Thyroid gland (tissue), 4 donors: ENCODE measurements around the gene SIM2. TPM values are rescaled to one million over a fixed set of nuclear protein-coding genes. Genes with fewer than 3 reads are reported as not detected.

Experiments
- DNase-seq, 2 donors: peaks; one replicate each; pipeline ENCODE4 v3.0.0-alpha.2; 2019
- H3K27ac ChIP-seq, 3 donors: fragments of 200-600 bp; sonication (generic); 1 replicate in 2 of 3; 2 replicates in 1 of 3; pipeline ENCODE4 v1.5.1; 2016 to 2019; ENCODE audit warnings: mild to moderate bottlenecking in 1 of 3, moderate library complexity in 1 of 3
- H3K27me3 ChIP-seq: fragments of 200-600 bp; sonication (generic); one replicate; pipeline ENCODE4 v1.5.1; 2019
- H3K36me3 ChIP-seq, 2 donors: fragments of 200-600 bp; sonication (generic); one replicate each; pipeline ENCODE4 v1.5.1; 2016 to 2019
- H3K4me1 ChIP-seq, 2 donors: fragments of 200-600 bp; sonication (generic); one replicate each; pipeline ENCODE4 v1.5.1; 2017 to 2019
- H3K4me3 ChIP-seq, 3 donors: fragments of 200-600 bp; sonication (generic); replicated peaks in 1 of 3; 1 replicate in 2 of 3; 2 replicates in 1 of 3; pipeline ENCODE4 v1.5.1; 2016; ENCODE audit warnings: mild to moderate bottlenecking in 1 of 3
- H3K9me3 ChIP-seq: fragments of 200-600 bp; sonication (generic); one replicate; pipeline ENCODE4 v1.5.1; 2017
- POLR2A ChIP-seq, 2 donors: fragments of 450-650 bp; IDR thresholded peaks; one replicate each; pipeline ENCODE4 v1.6.1; 2017; ENCODE audit warnings: antibody characterized with exemption in 2 of 2, mild to moderate bottlenecking in 2 of 2, moderate library complexity in 1 of 2
- WGBS, 2 donors: methylation state at CpG; one replicate each; pipeline ENCODE4 v1.1.5; 2017; 5-methylcytosine and 5-hydroxymethylcytosine counted together
- intact Hi-C: fragments of 100-400 bp; cut with DNase I; formaldehyde crosslinking; loops from one replicate; pipeline ENCODE4 v1.15.1; 2023
- total RNA-seq, 4 donors: library from RNA; depleted of rRNA; stranded (reverse); fragments of >200 nt; gene quantifications; one replicate each; pipeline ENCODE4 v1.2.3, GENCODE V29; 2016
- TF ChIP-seq, protein P1 (sequence below), 6 experiments: fragments of 200-600 bp in 3 of 6; fragments of 450-650 bp in 3 of 6; sonication (generic) in 3 of 6; IDR thresholded peaks; one replicate each; pipeline ENCODE4 v1.5.1; 2016 to 2019; ENCODE audit warnings: antibody characterized with exemption in 6 of 6, mild to moderate bottlenecking in 2 of 6, inconsistent platforms in 1 of 6, moderate library complexity in 1 of 6

Gene SIM2
- total RNA-seq, 4 donors from 2014 or later: not detected

DNA sequence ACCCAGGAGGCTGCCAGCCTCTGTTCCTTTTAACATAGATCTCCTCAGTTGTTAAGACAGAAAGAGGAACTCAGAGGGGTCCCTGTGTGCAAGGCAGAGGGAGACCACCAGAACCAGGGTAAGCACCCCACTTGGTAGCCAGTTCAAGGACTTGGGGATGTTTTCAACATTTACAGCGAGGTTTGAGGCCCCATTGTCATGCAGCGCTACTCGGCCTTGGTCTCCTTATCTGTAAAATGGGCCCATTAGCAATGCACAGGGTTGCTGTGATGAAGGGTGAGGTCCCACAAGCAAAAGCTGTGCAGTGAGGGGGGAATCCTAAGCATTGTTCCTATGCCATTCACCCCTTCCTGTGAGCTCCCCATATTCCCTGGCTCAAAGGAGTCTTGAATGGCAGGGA, 4.2 kb downstream of the SIM2 start:
- intact Hi-C loops: no loop called here
- Histone ChIP-seq H3K9me3 (no peaks in the 10 kb centered on the region), H3K27me3 (peaks cover 67% of the 10 kb centered on the region), H3K4me1 (peaks cover 38 to 57% of the 10 kb centered on the region in 2 donors), H3K27ac (no peak overlapping the region), H3K4me3 (no peak overlapping the region), H3K36me3 (no peaks in the 10 kb centered on the region)
- TF ChIP-seq, protein P1, sequence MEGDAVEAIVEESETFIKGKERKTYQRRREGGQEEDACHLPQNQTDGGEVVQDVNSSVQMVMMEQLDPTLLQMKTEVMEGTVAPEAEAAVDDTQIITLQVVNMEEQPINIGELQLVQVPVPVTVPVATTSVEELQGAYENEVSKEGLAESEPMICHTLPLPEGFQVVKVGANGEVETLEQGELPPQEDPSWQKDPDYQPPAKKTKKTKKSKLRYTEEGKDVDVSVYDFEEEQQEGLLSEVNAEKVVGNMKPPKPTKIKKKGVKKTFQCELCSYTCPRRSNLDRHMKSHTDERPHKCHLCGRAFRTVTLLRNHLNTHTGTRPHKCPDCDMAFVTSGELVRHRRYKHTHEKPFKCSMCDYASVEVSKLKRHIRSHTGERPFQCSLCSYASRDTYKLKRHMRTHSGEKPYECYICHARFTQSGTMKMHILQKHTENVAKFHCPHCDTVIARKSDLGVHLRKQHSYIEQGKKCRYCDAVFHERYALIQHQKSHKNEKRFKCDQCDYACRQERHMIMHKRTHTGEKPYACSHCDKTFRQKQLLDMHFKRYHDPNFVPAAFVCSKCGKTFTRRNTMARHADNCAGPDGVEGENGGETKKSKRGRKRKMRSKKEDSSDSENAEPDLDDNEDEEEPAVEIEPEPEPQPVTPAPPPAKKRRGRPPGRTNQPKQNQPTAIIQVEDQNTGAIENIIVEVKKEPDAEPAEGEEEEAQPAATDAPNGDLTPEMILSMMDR (IDR thresholded peaks at IDR 0.05): no peak
- TF ChIP-seq POLR2A (IDR thresholded peaks at IDR 0.05): no peak
- 34% methylated on average over 3 of the region's 3 CpGs for WGBS, 2 donors
- no peak for DNase-seq

DNA sequence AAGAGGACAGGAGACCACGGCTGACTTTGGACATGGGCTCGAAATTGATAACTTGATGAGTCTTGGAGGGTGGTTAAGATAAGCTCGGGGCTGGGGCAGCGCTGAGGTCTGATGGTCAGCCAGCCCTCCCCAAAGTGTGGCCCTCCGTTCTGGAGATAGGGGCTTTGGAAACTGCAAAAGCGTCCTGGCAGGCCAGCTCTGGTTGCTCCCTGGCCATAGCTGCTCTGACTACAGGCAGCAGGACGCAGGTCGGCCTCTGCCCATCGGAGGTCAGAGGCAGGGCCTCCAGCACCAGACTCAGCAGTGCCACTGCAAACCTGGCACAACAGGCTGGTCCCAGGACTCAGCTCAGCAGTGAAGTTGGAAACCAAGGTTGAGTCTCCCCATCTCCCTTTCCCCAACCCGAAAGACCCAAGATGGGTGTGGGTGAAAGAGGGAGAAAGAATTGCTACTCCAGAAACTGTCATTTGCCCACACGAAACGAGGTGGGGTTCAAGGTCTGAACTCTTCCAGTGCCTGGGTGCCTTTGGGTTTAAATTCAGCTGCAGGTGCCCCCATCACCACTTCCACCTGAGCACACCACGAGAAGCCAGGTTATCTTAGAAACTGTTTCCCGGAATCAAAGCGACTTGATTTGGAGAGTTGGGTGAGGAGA, 4.8 kb downstream of the SIM2 start:
- DNase-seq: no peak
- TF ChIP-seq, protein P1 (IDR thresholded peaks at IDR 0.05): no peak
- no peak for TF ChIP-seq POLR2A (IDR thresholded peaks at IDR 0.05)
- 22 to 25% methylated on average over 13 to 15 of the region's 15 CpGs for whole genome bisulfite sequencing, 2 donors
- Histone ChIP-seq H3K9me3 (no peaks in the 10 kb centered on the region), H3K4me3 (no peak overlapping the region), H3K36me3 (no peaks in the 10 kb centered on the region), H3K27me3 (peaks cover 67% of the 10 kb centered on the region), H3K4me1 (peaks cover 32 to 57% of the 10 kb centered on the region in 2 donors), H3K27ac (no peak overlapping the region)
- intact Hi-C loops: no loop called here

DNA sequence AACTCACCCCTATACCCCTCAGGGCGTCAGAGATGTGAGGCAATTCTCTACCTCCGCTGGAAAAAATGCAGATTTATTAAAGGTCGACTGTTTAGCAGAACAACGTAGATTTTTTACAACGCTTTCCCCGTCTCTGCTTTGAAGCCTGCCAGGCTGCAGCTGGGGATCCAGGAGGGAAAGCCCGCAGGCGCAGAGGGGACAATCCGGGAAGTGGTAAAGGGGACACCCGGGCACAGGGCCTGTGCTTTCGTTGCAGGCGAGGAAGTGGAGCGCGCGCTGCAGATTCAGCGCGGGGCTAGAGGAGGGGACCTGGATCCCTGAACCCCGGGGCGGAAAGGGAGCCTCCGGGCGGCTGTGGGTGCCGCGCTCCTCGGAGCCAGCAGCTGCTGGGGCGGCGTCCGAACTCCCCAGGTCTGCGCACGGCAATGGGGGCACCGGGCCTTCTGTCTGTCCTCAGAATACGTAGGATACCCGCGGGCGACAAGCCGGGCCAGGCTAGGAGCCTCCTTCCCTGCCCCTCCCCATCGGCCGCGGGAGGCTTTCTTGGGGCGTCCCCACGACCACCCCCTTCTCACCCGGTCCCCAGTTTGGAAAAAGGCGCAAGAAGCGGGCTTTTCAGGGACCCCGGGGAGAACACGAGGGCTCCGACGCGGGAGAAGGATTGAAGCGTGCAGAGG, 5.5 kb downstream of the SIM2 start:
- Histone ChIP-seq H3K4me1 (peaks cover 34 to 57% of the 10 kb centered on the region in 2 donors), H3K27ac (no peak overlapping the region), H3K27me3 (peaks cover 72% of the 10 kb centered on the region), H3K36me3 (no peaks in the 10 kb centered on the region), H3K4me3 (no peak overlapping the region), H3K9me3 (no peaks in the 10 kb centered on the region)
- TF ChIP-seq POLR2A (IDR thresholded peaks at IDR 0.05): no peak
- TF ChIP-seq, protein P1 (IDR thresholded peaks at IDR 0.05): no peak
- WGBS, 2 donors: 5 to 12% methylated on average over 17 to 37 of the region's 49 CpGs
- intact Hi-C loops: no loop called here
- DNase-seq: no peak

DNA sequence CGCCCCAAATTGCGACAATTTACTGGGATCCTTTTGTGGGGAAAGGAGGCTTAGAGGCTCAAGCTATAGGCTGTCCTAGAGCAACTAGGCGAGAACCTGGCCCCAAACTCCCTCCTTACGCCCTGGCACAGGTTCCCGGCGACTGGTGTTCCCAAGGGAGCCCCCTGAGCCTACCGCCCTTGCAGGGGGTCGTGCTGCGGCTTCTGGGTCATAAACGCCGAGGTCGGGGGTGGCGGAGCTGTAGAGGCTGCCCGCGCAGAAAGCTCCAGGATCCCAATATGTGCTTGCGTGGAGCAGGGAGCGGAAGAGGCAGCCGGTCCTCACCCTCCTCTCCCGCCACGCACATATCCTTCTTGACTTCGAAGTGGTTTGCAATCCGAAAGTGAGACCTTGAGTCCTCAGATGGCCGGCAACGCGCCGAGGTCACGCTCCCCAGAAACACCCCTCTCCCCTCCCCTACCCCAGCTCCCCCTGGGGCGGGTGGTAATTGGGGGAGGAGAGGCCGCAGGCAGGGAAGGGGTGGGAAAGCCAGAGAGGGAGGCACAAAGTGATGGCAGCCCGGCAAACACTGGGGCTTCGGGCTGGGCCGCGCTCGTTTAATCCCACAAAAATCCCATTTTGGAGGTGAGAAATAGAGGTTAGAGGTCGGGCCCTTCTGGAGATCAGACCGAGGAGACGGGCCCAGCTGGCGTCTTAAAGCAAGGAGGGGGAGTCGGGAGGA, 6.2 kb downstream of the SIM2 start:
- H3K4me1 ChIP-seq: peaks cover 29 to 56% of the 10 kb centered on the region in 2 donors
- no peaks in the 10 kb centered on the region for H3K36me3 ChIP-seq
- H3K27ac ChIP-seq: no peak overlapping the region
- peaks cover 75% of the 10 kb centered on the region for H3K27me3 ChIP-seq
- H3K9me3 ChIP-seq: no peaks in the 10 kb centered on the region
- DNase-seq: no peak
- no peak overlapping the region for H3K4me3 ChIP-seq
- 7 to 9% methylated on average over 22 to 29 of the region's 39 CpGs for whole genome bisulfite sequencing, 2 donors
- TF ChIP-seq, protein P1 (IDR thresholded peaks at IDR 0.05): no peak
- no peak for TF ChIP-seq POLR2A (IDR thresholded peaks at IDR 0.05)
- intact Hi-C loops: no loop called here
